Tibial nerve (tissue), 4 donors: ENCODE measurements around the gene KIF1A. TPM values are rescaled to one million over a fixed set of nuclear protein-coding genes. Genes with fewer than 3 reads are reported as not detected.
"Not testable (repeated sequence)": the region's sequence is repeated elsewhere in the genome, so short reads cannot be mapped to it uniquely, and the experiment has no call there.

Experiments
- DNase-seq, 2 donors: peaks; one replicate each; pipeline ENCODE4 v3.0.0-alpha.2; 2019; ENCODE audit warnings: low spot score in 2 of 2
- H3K27ac ChIP-seq, 4 donors: fragments of 200-600 bp; sonication (generic) in 3 of 4; one replicate each; pipeline ENCODE4 v1.5.1; 2017 to 2019; ENCODE audit warnings: mild to moderate bottlenecking in 1 of 4
- H3K27me3 ChIP-seq, 2 donors: fragments of 200-600 bp; sonication (generic) in 1 of 2; one replicate each; pipeline versions ENCODE4 v1.5.1 to v1.6.0; 2017 to 2019
- H3K36me3 ChIP-seq, 3 donors: fragments of 200-600 bp; sonication (generic); one replicate each; pipeline ENCODE4 v1.5.1; 2018 to 2019
- H3K4me1 ChIP-seq, 4 donors: fragments of 200-600 bp; sonication (generic) in 3 of 4; one replicate each; pipeline ENCODE4 v1.5.1; 2017 to 2019
- H3K4me3 ChIP-seq, 4 donors: fragments of 200-600 bp; sonication (generic) in 3 of 4; one replicate each; pipeline ENCODE4 v1.5.1; 2017 to 2019; ENCODE audit warnings: mild to moderate bottlenecking in 1 of 4, moderate library complexity in 1 of 4
- H3K9me3 ChIP-seq, 4 donors: fragments of 200-600 bp; sonication (generic) in 3 of 4; one replicate each; pipeline ENCODE4 v1.5.1; 2017 to 2019
- CTCF ChIP-seq, 5 experiments: fragments of 200-600 bp in 3 of 5; fragments of 450-650 bp in 2 of 5; sonication (generic) in 3 of 5; IDR thresholded peaks; one replicate each; pipeline ENCODE4 v1.5.1; 2016 to 2019; ENCODE audit warnings: antibody characterized with exemption in 5 of 5, mild to moderate bottlenecking in 3 of 5, moderate library complexity in 2 of 5
- EP300 ChIP-seq, 2 donors: sonication (generic); formaldehyde crosslinking; IDR thresholded peaks; one replicate each; pipeline ENCODE4 v1.6.1; 2017; ENCODE audit warnings: antibody characterized with exemption in 2 of 2, mild to moderate bottlenecking in 1 of 2
- POLR2A ChIP-seq, 2 donors: fragments of 450-650 bp; IDR thresholded peaks; one replicate each; pipeline ENCODE4 v1.6.1; 2017; ENCODE audit warnings: antibody characterized with exemption in 2 of 2, mild to moderate bottlenecking in 2 of 2, moderate library complexity in 2 of 2
- WGBS, 2 donors: methylation state at CpG; one replicate each; pipeline ENCODE4 v1.1.5; 2018; 5-methylcytosine and 5-hydroxymethylcytosine counted together
- total RNA-seq, 4 donors: library from RNA; depleted of rRNA; stranded (reverse); fragments of >200 nt; gene quantifications; one replicate each; pipeline ENCODE4 v1.1.0, GENCODE V29; 2016

The KIF1A gene
- total RNA-seq, 4 donors from 2014 or later, result 31.9 to 82.2 (median 45.3) TPM

- no peak for TF ChIP-seq EP300 (IDR thresholded peaks at IDR 0.05)
- no peak for TF ChIP-seq CTCF (IDR thresholded peaks at IDR 0.05)
- TF ChIP-seq POLR2A (IDR thresholded peaks at IDR 0.05), result no peak
- Histone ChIP-seq H3K36me3 (no peaks in the 10 kb centered on the region), H3K4me3 (no peak overlapping the region), H3K27ac (no peak overlapping the region), H3K27me3 (peaks cover 0 to 28% of the 10 kb centered on the region in 2 donors), H3K9me3 (no peaks in the 10 kb centered on the region), H3K4me1 (no peaks in the 10 kb centered on the region)
- 83 to 91% methylated on average over 25 to 66 of the region's 67 CpGs for WGBS, 2 donors
- no peak for DNase-seq
Measured at GRCh38 chr2:240701091-240701735, 118.8 kb downstream of the KIF1A start.

- H3K27ac ChIP-seq, H3K9me3 ChIP-seq, H3K4me1 ChIP-seq, H3K36me3 ChIP-seq, H3K4me3 ChIP-seq, DNase-seq: not testable (repeated sequence)
- 74 to 79% methylated on average over 18 to 21 of the region's 21 CpGs for WGBS, 2 donors
- H3K27me3 ChIP-seq, result peaks cover 0 to 28% of the 10 kb centered on the region in 2 donors
Measured at GRCh38 chr2:240700616-240701015, 119.4 kb downstream of the KIF1A start.

- H3K4me3 ChIP-seq, H3K36me3 ChIP-seq, H3K27ac ChIP-seq, DNase-seq, H3K4me1 ChIP-seq, H3K9me3 ChIP-seq: not testable (repeated sequence)
- 33 to 50% methylated on average over 1 to 4 of the region's 8 CpGs for WGBS, 2 donors
- peaks cover 0 to 21% of the 10 kb centered on the region in 2 donors for H3K27me3 ChIP-seq
Measured at GRCh38 chr2:240699835-240700234, 120.2 kb downstream of the KIF1A start.

- not testable (repeated sequence) for H3K36me3 ChIP-seq, DNase-seq, H3K27ac ChIP-seq, H3K9me3 ChIP-seq, H3K4me3 ChIP-seq, H3K4me1 ChIP-seq
- 36 to 64% methylated on average over 3 of the region's 33 CpGs for WGBS, 2 donors
- H3K27me3 ChIP-seq, result peaks cover 0 to 14% of the 10 kb centered on the region in 2 donors
Measured at GRCh38 chr2:240698852-240699561, 121.0 kb downstream of the KIF1A start.

GRCh38 chr2:240696469-240696868 is 123.5 kb downstream of the KIF1A start:
- not testable (repeated sequence) for H3K27me3 ChIP-seq, H3K4me3 ChIP-seq, DNase-seq, H3K4me1 ChIP-seq, H3K27ac ChIP-seq, H3K9me3 ChIP-seq, H3K36me3 ChIP-seq
- no CpG with 5 or more reads among the region's 13 CpGs for WGBS, 2 donors

- not testable (repeated sequence) for H3K27ac ChIP-seq, H3K4me1 ChIP-seq, DNase-seq, H3K9me3 ChIP-seq, H3K4me3 ChIP-seq, H3K27me3 ChIP-seq, H3K36me3 ChIP-seq
- no CpG with 5 or more reads among the region's 19 CpGs for WGBS, 2 donors
Measured at GRCh38 chr2:240695593-240695992, 124.4 kb downstream of the KIF1A start.

- not testable (repeated sequence) for H3K27me3 ChIP-seq, H3K27ac ChIP-seq, H3K4me1 ChIP-seq, H3K4me3 ChIP-seq, DNase-seq, H3K9me3 ChIP-seq, H3K36me3 ChIP-seq
- WGBS, 2 donors, result no CpG with 5 or more reads among the region's 12 CpGs
Measured at GRCh38 chr2:240694304-240694703, 125.7 kb downstream of the KIF1A start.

- H3K9me3 ChIP-seq, H3K27ac ChIP-seq: not testable (repeated sequence)
- 76 to 85% methylated on average over 10 of the region's 34 CpGs for WGBS, 2 donors
Measured at GRCh38 chr2:240692583-240693561, 127.1 kb downstream of the KIF1A start.

GRCh38 chr2:240691631-240692420 is 128.2 kb downstream of the KIF1A start, which contains the start of gene AQP12A:
Gene AQP12A, plus strand, starts transcription at chr2:240691866. Its CDS starts 48 bp downstream, at chr2:240691914.
- H3K9me3 ChIP-seq, H3K36me3 ChIP-seq, H3K4me3 ChIP-seq, H3K27ac ChIP-seq, DNase-seq, H3K4me1 ChIP-seq, H3K27me3 ChIP-seq: not testable (repeated sequence)
- 87% methylated on average over 22 of the region's 37 CpGs; no CpG with 5 or more reads in 1 of the 2 donors for WGBS, 2 donors

More at GRCh38 chr2:240692583-240693561, 127.1 kb downstream of the KIF1A start:
- H3K4me3 ChIP-seq, H3K36me3 ChIP-seq, H3K4me1 ChIP-seq, H3K27me3 ChIP-seq, DNase-seq: not testable (repeated sequence)

GRCh38 chr2:240691075-240691427 is 129.0 kb downstream of the KIF1A start:
- WGBS, 2 donors, result no CpG with 5 or more reads among the region's 2 CpGs
- DNase-seq, H3K4me3 ChIP-seq, H3K9me3 ChIP-seq, H3K27ac ChIP-seq, H3K4me1 ChIP-seq, H3K36me3 ChIP-seq, H3K27me3 ChIP-seq: not testable (repeated sequence)

- 69 to 70% methylated on average over 3 to 8 of the region's 18 CpGs for WGBS, 2 donors
- DNase-seq, H3K27me3 ChIP-seq, H3K36me3 ChIP-seq, H3K9me3 ChIP-seq, H3K4me1 ChIP-seq, H3K4me3 ChIP-seq, H3K27ac ChIP-seq: not testable (repeated sequence)
Measured at GRCh38 chr2:240690421-240691074, 129.5 kb downstream of the KIF1A start.
